GM21447 (cell line): ENCODE results near the gene KRTAP20-1.

Source experiments
- ATAC-seq: cut with Tn5 transposase; IDR thresholded peaks from one replicate; pipeline ENCODE4 v1.9.1; 2021; ENCODE audit not compliant: unreplicated experiment

KRTAP20-1 gene

GRCh38 chr21:30642564-30642963 lies 26.3 kb downstream of the KRTAP20-1 start, which contains the start of gene KRTAP20-3:
Gene KRTAP20-3, plus strand, starts transcription at chr21:30642864.
- no peak for ATAC-seq

GRCh38 chr21:30646904-30647414 lies 30.7 kb downstream of the KRTAP20-1 start:
- no peak for ATAC-seq

- ATAC-seq: no peak
These were observed 36.7 kb downstream of the KRTAP20-1 start for GRCh38 chr21:30652891-30653290.
